Astrocyte (in vitro differentiated cells and primary cell): ENCODE results near the gene MCAT.

Source experiments
- CTCF ChIP-seq: IDR thresholded peaks from 2 replicates; pipeline ENCODE4 v1.5.1; 2011; ENCODE audit warnings: low read depth, mild to moderate bottlenecking, inconsistent platforms, low read length, moderate library complexity; ENCODE audit not compliant: insufficient read depth
- EZH2 ChIP-seq: IDR thresholded peaks from 2 replicates; pipeline ENCODE4 v1.6.1; 2012; ENCODE audit warnings: mild to moderate bottlenecking, low read length, inconsistent platforms; ENCODE audit not compliant: insufficient read depth

- TF ChIP-seq CTCF (no peak), EZH2 (no peak)
Measured at GRCh38 chr22:43110444-43110926, 32.7 kb downstream of the MCAT start, which contains the start of gene BIK.
